GM12878 (cell line): ENCODE data around the gene ATP8A1. TPM values are rescaled to one million over a fixed set of nuclear protein-coding genes. Genes with fewer than 3 reads are reported as not detected.

Source experiments
- ATF2 ChIP-seq: IDR thresholded peaks from 2 replicates; pipeline ENCODE4 v1.6.1; 2012; ENCODE audit warnings: low read length, inconsistent platforms
- BACH1 ChIP-seq: fragments of 450-650 bp; IDR thresholded peaks from 2 replicates; pipeline ENCODE4 v1.6.1; 2017; ENCODE audit warnings: mild to moderate bottlenecking, borderline replicate concordance
- BCL11A ChIP-seq: IDR thresholded peaks from 2 replicates; pipeline ENCODE4 v1.6.1; 2011; ENCODE audit warnings: low read depth, low read length
- CBFB ChIP-seq: IDR thresholded peaks from 2 replicates; pipeline ENCODE4 v1.6.1; 2016; ENCODE audit warnings: antibody characterized with exemption, low read depth
- CBX5 ChIP-seq: sonication (generic); IDR thresholded peaks from 2 replicates; pipeline ENCODE4 v1.6.1; 2016; ENCODE audit warnings: low read depth, moderate library complexity, mild to moderate bottlenecking, inconsistent platforms
- CREB1 ChIP-seq: IDR thresholded peaks from 2 replicates; pipeline ENCODE4 v1.6.1; 2012; ENCODE audit warnings: low read depth, mild to moderate bottlenecking, inconsistent platforms
- E2F8 ChIP-seq: fragments of 450-650 bp; IDR thresholded peaks from 2 replicates; pipeline ENCODE4 v1.6.1; 2018; ENCODE audit warnings: mild to moderate bottlenecking, low read depth, moderate library complexity; ENCODE audit not compliant: partially characterized antibody
- ELK1 ChIP-seq: IDR thresholded peaks from 2 replicates; pipeline ENCODE4 v1.6.1; 2012; ENCODE audit warnings: low read depth, low read length, improper control_type of control experiment
- ESRRA ChIP-seq: IDR thresholded peaks from 2 replicates; pipeline ENCODE4 v1.6.1; 2012; ENCODE audit warnings: mild to moderate bottlenecking, low read length, improper control_type of control experiment
- EZH2 ChIP-seq: IDR thresholded peaks from 2 replicates; pipeline ENCODE4 v1.6.1; 2012; ENCODE audit warnings: low read depth, mild to moderate bottlenecking, control low read depth, inconsistent platforms, low read length, borderline replicate concordance; ENCODE audit not compliant: control insufficient read depth
- FOXK2 ChIP-seq: fragments of 450-650 bp; IDR thresholded peaks from 2 replicates; pipeline ENCODE4 v1.6.1; 2017; ENCODE audit warnings: mild to moderate bottlenecking, moderate library complexity
- IKZF2 ChIP-seq, 2 experiments: fragments of 450-650 bp; IDR thresholded peaks; 2 replicates each; pipeline ENCODE4 v1.6.1; 2017; ENCODE audit warnings: mild to moderate bottlenecking in 2 of 2, moderate library complexity in 2 of 2
- IRF4 ChIP-seq: IDR thresholded peaks from 2 replicates; pipeline ENCODE4 v1.6.1; 2011; ENCODE audit warnings: low read depth, low read length
- KDM1A ChIP-seq: fragments of 200-600 bp; sonication (generic); IDR thresholded peaks from 2 replicates; pipeline ENCODE4 v1.6.1; 2016; ENCODE audit warnings: borderline replicate concordance
- NBN ChIP-seq: fragments of 450-650 bp; IDR thresholded peaks from 2 replicates; pipeline ENCODE4 v1.6.1; 2016
- NFYB ChIP-seq: IDR thresholded peaks from 2 replicates; pipeline ENCODE4 v1.6.1; 2011; ENCODE audit warnings: low read depth, mild to moderate bottlenecking, low read length, improper control_type of control experiment, moderate library complexity; ENCODE audit not compliant: insufficient read depth
- PAX5 ChIP-seq: IDR thresholded peaks from 2 replicates; pipeline ENCODE4 v1.6.1; 2011; ENCODE audit warnings: low read depth, low read length, borderline replicate concordance
- PML ChIP-seq: IDR thresholded peaks from 2 replicates; pipeline ENCODE4 v1.6.1; 2012; ENCODE audit warnings: low read length, inconsistent platforms
- POLR2A ChIP-seq: IDR thresholded peaks from 2 replicates; pipeline ENCODE4 v1.6.1; 2011; ENCODE audit warnings: low read depth, mild to moderate bottlenecking, low read length
- RB1 ChIP-seq: fragments of 450-650 bp; formaldehyde crosslinking; IDR thresholded peaks from 2 replicates; pipeline ENCODE4 v1.6.1; 2017; ENCODE audit warnings: mild to moderate bottlenecking, borderline replicate concordance
- RELA ChIP-seq: fragments of 450-650 bp; IDR thresholded peaks from 2 replicates; pipeline ENCODE4 v1.8.0; 2014; ENCODE audit warnings: borderline replicate concordance; ENCODE audit not compliant: partially characterized antibody
- SKIL ChIP-seq: fragments of 450-650 bp; IDR thresholded peaks from 2 replicates; pipeline ENCODE4 v1.6.1; 2017; ENCODE audit warnings: mild to moderate bottlenecking, low read depth, inconsistent platforms; ENCODE audit not compliant: poor library complexity, severe bottlenecking
- SMARCA5 ChIP-seq: fragments of 450-650 bp; IDR thresholded peaks from 2 replicates; pipeline ENCODE4 v1.6.1; 2017; ENCODE audit warnings: mild to moderate bottlenecking
- TAF1 ChIP-seq: IDR thresholded peaks from 2 replicates; pipeline ENCODE4 v1.6.1; 2011; ENCODE audit warnings: mild to moderate bottlenecking, low read depth, low read length, borderline replicate concordance
- TCF12 ChIP-seq: IDR thresholded peaks from 2 replicates; pipeline ENCODE4 v1.6.1; 2011; ENCODE audit warnings: low read depth, mild to moderate bottlenecking, low read length
- ZNF622 ChIP-seq: fragments of 450-650 bp; IDR thresholded peaks from 2 replicates; pipeline ENCODE4 v1.6.1; 2017; ENCODE audit warnings: mild to moderate bottlenecking, inconsistent platforms
- polyA plus RNA-seq, 11 experiments: library from polyadenylated mRNA; depleted of rRNA in 4 of 11; unstranded in 6 of 11; stranded (reverse) in 5 of 11; fragments of >200 nt; fragmentation: Nextera tagmentation in 4 of 11; fragmentation: Illumina TruSeq in 1 of 11; extraction: Ambion mirVana in 4 of 11; extraction: Trizol in 1 of 11; gene quantifications; 1 replicate in 1 of 11; 2 replicates in 10 of 11; pipeline versions ENCODE4 v1.2.1 to v1.2.3, GENCODE V29; 2011 to 2016; ENCODE audit warnings: inconsistent platforms in 2 of 11, missing spikeins in 2 of 11, low read depth in 1 of 11
- total RNA-seq, 4 experiments: library from RNA; depleted of rRNA in 3 of 4; stranded (reverse); fragments of >200 nt in 3 of 4; fragmentation: Illumina TruSeq in 1 of 4; extraction: Trizol in 1 of 4; gene quantifications; 2 replicates each; pipeline versions ENCODE4 v1.2.1 to v1.2.3, GENCODE V29; 2013 to 2021

The ATP8A1 gene
- total and polyA plus RNA-seq, 10 of the 15 experiments (the other 5 are each of a cell fraction or from before 2014, with no cell fraction given): 9.0 to 116 (median 37.3) TPM

- no peak for TF ChIP-seq SKIL
- TF ChIP-seq NFYB: no peak
- no peak for TF ChIP-seq PAX5
- no peak for TF ChIP-seq EZH2
- TF ChIP-seq ESRRA: no peak
- no peak for TF ChIP-seq BCL11A
- 0 out of 2 replicates have a peak, but pooled peaks have one; percentile 29 for TF ChIP-seq CBFB
- TF ChIP-seq FOXK2: no peak
- TF ChIP-seq ELK1: no peak
- TF ChIP-seq TAF1: peak; percentile 32; the same call in 1 of the 2 replicates
- no peak for TF ChIP-seq TCF12
- no peak for TF ChIP-seq PML
- TF ChIP-seq IRF4: 0 out of 2 replicates have a peak, but pooled peaks have one; percentile 10
- TF ChIP-seq ATF2: no peak
- 0 out of 4 replicates have a peak, but pooled peaks of 1 of the 2 experiments have one; percentile 11 for TF ChIP-seq IKZF2 (IDR thresholded peaks at IDR 0.05)
- no peak for TF ChIP-seq CBX5
- no peak for TF ChIP-seq SMARCA5
- TF ChIP-seq POLR2A: no peak
- no peak for TF ChIP-seq RB1
- TF ChIP-seq BACH1: no peak
- TF ChIP-seq RELA: no peak
- no peak for TF ChIP-seq ZNF622
- no peak for TF ChIP-seq CREB1
- no peak for TF ChIP-seq E2F8
- TF ChIP-seq KDM1A: no peak
- no peak for TF ChIP-seq NBN
Observed at GRCh38 chr4:42655921-42656678, 805 bp downstream of the ATP8A1 start (continued).
